Keratinocyte (primary cell): ENCODE results near the gene JADE2.

Experiments
- CTCF ChIP-seq, 3 experiments: IDR thresholded peaks in 1 of 3; conservative IDR thresholded peaks in 1 of 3; optimal IDR thresholded peaks in 1 of 3; 2 replicates in 2 of 3; 3 replicates in 1 of 3; pipeline versions ENCODE3 to v1.5.1; 2011; ENCODE audit warnings: low read length in 3 of 3, mild to moderate bottlenecking in 3 of 3, moderate library complexity in 2 of 3, control low read depth in 1 of 3, inconsistent platforms in 1 of 3; ENCODE audit not compliant: insufficient read depth in 2 of 3; ENCODE audit errors: extremely low read depth in 1 of 3
- EZH2 ChIP-seq: IDR thresholded peaks from one replicate; pipeline ENCODE4 v1.6.1; 2012; ENCODE audit warnings: inconsistent platforms, mild to moderate bottlenecking, low read length, moderate library complexity

DNA sequence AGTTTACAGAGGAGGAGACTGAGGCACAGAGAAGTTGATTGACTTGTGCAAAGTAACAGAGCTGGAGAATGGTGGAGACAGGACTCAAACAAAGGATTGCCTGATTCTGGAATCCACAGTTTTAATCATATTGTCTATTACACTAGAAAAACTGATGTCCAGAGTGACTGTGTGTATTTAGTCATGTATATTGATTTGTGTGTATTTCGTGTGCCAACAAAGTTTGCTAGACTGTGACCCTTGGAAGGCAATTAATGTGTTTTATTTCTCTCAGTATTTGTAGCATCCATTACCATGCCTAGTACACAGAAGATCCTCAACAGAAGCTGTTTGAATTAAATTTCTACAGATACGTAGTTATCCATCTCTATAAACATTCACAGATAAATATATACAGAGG is 5.5 kb upstream of the JADE2 start:
- TF ChIP-seq EZH2 (no peak), CTCF (optimal IDR thresholded peaks at IDR 0.05 in 1 of 3, IDR thresholded peaks at IDR 0.05 in 1 of 3, conservative IDR thresholded peaks at IDR 0.05 in 1 of 3; ENCODE audit: extremely low read depth in 1 of 3, insufficient read depth in 2 of 3, low read length in 3 of 3) (no peak)
